Measurements from ENCODE around the gene FCRLB.
"Not testable (repeated sequence)": the region's sequence is repeated elsewhere in the genome, so short reads cannot be mapped to it uniquely, and the experiment has no call there.

The FCRLB gene, protein sequence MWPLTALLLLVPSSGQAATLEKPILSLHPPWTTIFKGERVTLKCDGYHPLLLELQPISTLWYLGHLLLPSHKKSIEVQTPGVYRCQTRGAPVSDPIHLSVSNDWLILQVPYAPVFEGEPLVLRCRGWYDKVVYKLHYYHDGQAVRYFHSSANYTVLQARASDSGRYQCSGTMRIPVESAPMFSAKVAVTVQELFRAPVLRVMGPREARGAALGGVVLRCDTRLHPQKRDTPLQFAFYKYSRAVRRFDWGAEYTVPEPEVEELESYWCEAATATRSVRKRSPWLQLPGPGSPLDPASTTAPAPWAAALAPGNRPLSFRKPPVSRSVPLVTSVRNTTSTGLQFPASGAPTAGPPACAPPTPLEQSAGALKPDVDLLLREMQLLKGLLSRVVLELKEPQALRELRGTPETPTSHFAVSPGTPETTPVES

DNA sequence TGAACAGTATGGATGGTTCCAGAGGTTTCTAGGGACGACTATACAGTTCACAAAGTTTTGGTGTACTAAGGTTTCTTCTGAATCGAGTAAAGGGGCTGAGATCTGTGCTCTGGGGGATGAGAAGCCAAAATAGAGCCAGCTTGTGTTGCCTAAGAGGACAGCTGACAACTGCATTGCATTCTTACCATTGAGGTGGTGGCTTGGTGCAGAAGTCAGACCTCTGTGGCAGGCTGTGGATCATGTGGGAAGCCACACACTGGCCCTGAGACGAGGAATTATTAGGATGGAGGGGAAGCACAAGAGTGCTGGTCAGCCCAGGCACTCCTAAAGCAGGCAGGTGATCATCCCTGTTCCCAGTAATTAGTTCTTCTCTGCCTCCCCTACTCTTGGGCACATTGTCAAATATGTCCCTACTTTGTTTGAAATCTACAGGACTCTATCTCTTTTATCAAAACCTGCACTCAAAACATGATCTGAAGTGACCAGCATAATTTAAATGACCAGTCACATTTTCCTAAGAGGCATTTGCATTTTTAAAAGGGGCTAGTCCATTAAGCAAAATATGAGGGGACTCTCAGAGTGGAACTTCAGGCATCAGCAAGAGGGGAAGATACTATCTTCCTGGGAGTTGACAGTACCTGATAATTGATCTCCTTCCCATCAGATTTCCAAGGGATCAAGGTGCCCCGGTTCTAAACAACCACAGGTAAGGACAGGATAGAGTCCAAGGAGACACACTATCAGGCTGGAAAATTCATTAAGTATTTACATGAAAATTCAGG lies at the start of gene FCRLB:
TSS of gene FCRLB (plus strand) at position 589 of the 782 bp plus-strand sequence. CDS start 1,129 bp downstream, outside the sequence.
- no peak within 1 kb of the TSS for H3K27ac ChIP-seq

GRCh38 chr1:161673437-161673836 lies 47.9 kb upstream of the FCRLB start:
- not testable (repeated sequence) for H3K27ac ChIP-seq

More for the DNA sequence above, at the start of gene FCRLB:
- TF ChIP-seq, protein P1, sequence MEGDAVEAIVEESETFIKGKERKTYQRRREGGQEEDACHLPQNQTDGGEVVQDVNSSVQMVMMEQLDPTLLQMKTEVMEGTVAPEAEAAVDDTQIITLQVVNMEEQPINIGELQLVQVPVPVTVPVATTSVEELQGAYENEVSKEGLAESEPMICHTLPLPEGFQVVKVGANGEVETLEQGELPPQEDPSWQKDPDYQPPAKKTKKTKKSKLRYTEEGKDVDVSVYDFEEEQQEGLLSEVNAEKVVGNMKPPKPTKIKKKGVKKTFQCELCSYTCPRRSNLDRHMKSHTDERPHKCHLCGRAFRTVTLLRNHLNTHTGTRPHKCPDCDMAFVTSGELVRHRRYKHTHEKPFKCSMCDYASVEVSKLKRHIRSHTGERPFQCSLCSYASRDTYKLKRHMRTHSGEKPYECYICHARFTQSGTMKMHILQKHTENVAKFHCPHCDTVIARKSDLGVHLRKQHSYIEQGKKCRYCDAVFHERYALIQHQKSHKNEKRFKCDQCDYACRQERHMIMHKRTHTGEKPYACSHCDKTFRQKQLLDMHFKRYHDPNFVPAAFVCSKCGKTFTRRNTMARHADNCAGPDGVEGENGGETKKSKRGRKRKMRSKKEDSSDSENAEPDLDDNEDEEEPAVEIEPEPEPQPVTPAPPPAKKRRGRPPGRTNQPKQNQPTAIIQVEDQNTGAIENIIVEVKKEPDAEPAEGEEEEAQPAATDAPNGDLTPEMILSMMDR (conservative IDR thresholded peaks at IDR 0.05): no peak

DNA sequence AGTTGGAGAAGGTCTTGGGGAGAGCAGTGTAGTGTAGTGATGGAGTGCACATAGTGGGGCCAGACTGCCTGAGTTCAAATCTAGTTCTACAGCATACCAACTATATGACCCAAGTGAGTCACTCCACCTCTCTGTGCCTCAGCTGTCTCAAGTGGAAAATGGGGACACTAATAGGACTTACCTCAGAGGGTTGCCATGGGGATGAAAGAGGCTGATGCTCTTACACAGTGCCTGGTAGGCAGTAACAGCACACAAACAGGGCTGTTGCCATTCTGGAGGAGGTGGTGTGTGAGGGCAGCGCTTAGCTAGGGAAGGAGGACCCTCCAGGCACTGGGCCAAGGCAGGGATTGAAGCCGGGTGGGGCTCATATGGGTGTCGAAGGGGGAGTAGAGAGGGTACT lies 46.9 kb upstream of the FCRLB start:
- H3K27ac ChIP-seq: not testable (repeated sequence)

DNA sequence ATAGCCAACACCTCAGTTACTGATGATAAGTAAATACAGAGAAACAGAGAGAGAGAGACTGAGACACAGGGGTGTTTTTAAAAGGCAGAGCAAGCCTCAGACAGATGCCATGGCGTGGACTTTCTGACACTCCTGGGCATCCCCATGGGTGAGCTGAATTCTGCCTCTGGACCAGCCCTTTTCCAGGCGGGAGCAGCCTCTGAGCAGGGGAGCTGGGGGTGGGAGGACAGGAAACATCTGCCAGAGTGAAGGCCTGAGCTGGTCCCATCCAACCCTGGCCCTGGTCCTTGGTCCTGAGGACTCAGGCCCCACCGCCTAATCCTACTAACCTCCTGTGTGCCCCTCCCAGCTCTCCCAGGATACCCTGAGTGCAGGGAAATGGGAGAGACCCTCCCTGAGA lies 46.4 kb upstream of the FCRLB start:
- H3K27ac ChIP-seq: not testable (repeated sequence)

DNA sequence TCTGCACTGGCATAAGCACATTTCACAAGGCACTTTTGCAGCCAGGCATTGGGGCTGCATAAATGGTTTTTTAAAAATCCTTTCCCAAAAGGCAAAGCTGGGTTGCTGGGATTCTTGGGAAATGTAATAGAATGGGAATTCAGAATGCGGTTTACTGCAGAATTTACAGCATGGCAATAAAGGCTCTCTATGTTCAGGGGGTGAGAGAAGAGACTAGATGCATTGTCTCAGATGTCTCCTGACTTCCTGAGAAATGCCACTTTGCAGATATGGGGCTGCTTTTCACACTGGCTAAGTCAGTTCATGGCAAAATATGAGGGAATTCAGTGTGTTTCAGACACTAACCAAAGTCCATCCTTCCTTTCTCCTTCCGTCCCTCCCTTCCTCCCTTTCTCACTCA lies 44.9 kb upstream of the FCRLB start:
- H3K27ac ChIP-seq: no peak overlapping the region
- TF ChIP-seq ZFX (IDR thresholded peaks at IDR 0.05): no peak
- TF ChIP-seq, protein P1 (conservative IDR thresholded peaks at IDR 0.05): no peak

DNA sequence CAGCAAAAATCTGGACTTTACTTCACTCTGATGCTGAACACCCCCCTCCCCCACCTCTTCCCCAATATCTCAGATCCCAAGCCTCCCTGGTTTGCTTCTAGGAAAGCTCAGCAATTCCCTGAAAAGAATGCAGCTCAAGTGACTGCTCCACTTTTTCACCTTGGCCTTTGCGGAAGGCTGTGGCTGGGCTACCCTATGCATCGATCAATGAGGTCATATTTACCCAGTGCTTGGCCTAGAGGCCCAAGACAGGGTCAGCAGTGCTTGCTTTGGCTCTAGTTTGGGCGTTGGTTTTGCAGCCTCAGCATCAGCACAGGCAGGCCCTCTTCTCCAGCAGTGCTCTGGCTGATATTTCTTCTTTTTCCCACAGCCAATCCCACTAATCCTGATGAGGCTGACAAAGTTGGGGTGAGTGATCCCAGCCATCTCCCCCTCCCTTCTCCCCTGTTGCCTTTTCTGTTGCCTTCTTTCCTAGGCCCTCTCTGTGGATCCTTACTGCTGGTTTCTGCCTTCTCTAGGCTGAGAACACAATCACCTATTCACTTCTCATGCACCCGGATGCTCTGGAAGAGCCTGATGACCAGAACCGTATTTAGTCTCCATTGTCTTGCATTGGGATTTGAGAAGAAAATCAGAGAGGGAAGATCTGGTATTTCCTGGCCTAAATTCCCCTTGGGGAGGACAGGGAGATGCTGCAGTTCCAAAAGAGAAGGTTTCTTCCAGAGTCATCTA lies 44.2 kb upstream of the FCRLB start:
- no peak overlapping the region for H3K27ac ChIP-seq
- no peak for TF ChIP-seq ZFX (IDR thresholded peaks at IDR 0.05)
- TF ChIP-seq, protein P1 (conservative IDR thresholded peaks at IDR 0.05): no peak

DNA sequence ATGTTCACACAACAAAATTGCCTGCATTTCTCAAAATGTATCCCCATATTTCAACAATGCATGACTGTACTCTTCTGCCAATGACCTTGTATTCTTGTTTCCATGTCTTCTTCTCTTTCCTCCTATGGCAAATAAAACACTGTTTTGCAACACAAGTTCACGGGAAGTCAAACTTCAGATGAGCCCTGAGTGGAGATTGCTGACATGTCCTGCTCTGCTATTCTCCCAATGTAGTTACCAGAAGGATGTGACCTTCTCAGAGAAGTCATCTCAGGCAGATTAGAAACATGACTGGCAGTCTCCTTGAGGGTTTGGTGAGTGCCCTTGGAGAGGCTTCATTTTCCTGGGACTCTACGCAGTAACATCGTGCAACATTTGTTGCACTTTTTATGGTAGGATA lies 42.8 kb upstream of the FCRLB start:
- H3K27ac ChIP-seq: no peak overlapping the region
- TF ChIP-seq ZFX (IDR thresholded peaks at IDR 0.05): no peak
- TF ChIP-seq, protein P1 (conservative IDR thresholded peaks at IDR 0.05): no peak

DNA sequence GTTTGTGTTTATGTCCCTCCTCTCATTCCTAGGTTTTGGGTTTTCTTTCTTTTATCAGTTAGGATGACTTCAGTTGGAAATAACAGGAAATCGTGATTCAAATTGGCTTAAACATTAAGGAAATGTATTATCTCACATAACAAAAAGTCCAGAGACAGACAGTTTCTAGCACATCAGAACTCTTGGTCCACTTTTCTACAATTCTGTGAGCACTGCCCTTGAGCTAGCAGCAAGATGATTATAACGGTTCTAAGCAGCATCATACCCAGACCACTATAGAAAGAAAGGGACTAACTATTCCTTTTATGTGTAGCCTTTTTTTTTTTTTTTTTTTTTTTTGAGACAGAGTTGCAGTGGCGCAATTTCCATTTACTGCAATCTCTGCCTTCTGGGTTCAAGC lies 39.5 kb upstream of the FCRLB start:
- H3K27ac ChIP-seq: no peak overlapping the region
- TF ChIP-seq ZFX (IDR thresholded peaks at IDR 0.05): no peak
- TF ChIP-seq, protein P1 (conservative IDR thresholded peaks at IDR 0.05): no peak
